Progenitor cell of endocrine pancreas (in vitro differentiated cells): ENCODE results near the gene EXD3. TPM values are rescaled to one million over a fixed set of nuclear protein-coding genes. Genes with fewer than 3 reads are reported as not detected.

Experiments
- DNase-seq: peaks from one replicate; pipeline ENCODE4 v3.0.0; 2021; ENCODE audit warnings: low spot score; ENCODE audit not compliant: unreplicated experiment
- H3K27ac Mint-ChIP-seq: 2 replicates; pipeline ENCODE4 v1.8.0; 2021; ENCODE audit warnings: mild to moderate bottlenecking, moderate library complexity, mixed read lengths
- H3K27me3 Mint-ChIP-seq: 2 replicates; pipeline ENCODE4 v1.8.0; 2021; ENCODE audit warnings: mixed read lengths
- H3K36me3 Mint-ChIP-seq: 2 replicates; pipeline ENCODE4 v1.8.0; 2022; ENCODE audit warnings: mixed read lengths; ENCODE audit not compliant: insufficient read depth
- H3K4me1 Mint-ChIP-seq: 2 replicates; pipeline ENCODE4 v1.8.0; 2021; ENCODE audit warnings: low read depth, mixed read lengths
- H3K4me3 Mint-ChIP-seq: 2 replicates; pipeline ENCODE4 v1.8.0; 2021; ENCODE audit warnings: low read depth, mild to moderate bottlenecking, moderate library complexity, mixed read lengths
- H3K9me3 Mint-ChIP-seq: 2 replicates; pipeline ENCODE4 v1.8.0; 2021; ENCODE audit warnings: low read depth, mixed read lengths
- CTCF ChIP-seq: fragments of 200-600 bp; sonication (generic); IDR thresholded peaks from one replicate; pipeline ENCODE4 v1.5.0; 2021; ENCODE audit warnings: antibody characterized with exemption, mild to moderate bottlenecking; ENCODE audit not compliant: unreplicated experiment
- total RNA-seq: library from RNA; stranded (reverse); gene quantifications from 2 replicates; pipeline ENCODE4 v1.2.1, GENCODE V29; 2021

EXD3 gene
- total RNA-seq, 1 donor from 2014 or later = 31.7 TPM

GRCh38 chr9:137421838-137422603 is 941 bp downstream of the EXD3 start:
- H3K27ac Mint-ChIP-seq = peak overlapping the region; percentile 94
- peaks cover 10% of the 10 kb centered on the region for H3K4me1 Mint-ChIP-seq
- peak overlapping the region; percentile 88 for H3K4me3 Mint-ChIP-seq
- TF ChIP-seq CTCF = no peak
- no peak for DNase-seq
- H3K9me3 Mint-ChIP-seq = no peaks in the 10 kb centered on the region
- no peaks in the 10 kb centered on the region for H3K36me3 Mint-ChIP-seq
- no peaks in the 10 kb centered on the region for H3K27me3 Mint-ChIP-seq

GRCh38 chr9:137417161-137418021 is 5.6 kb downstream of the EXD3 start:
- Mint-ChIP-seq H3K4me3 (no peak overlapping the region), H3K9me3 (no peaks in the 10 kb centered on the region), H3K27ac (no peak overlapping the region), H3K36me3 (peaks cover 6% of the 10 kb centered on the region), H3K27me3 (no peaks in the 10 kb centered on the region), H3K4me1 (peaks cover 9% of the 10 kb centered on the region)
- no peak for TF ChIP-seq CTCF
- DNase-seq = no peak

GRCh38 chr9:137416563-137417151 is 6.3 kb downstream of the EXD3 start:
- no peak overlapping the region for H3K4me3 Mint-ChIP-seq

GRCh38 chr9:137416006-137416562 is 6.9 kb downstream of the EXD3 start:
- no peaks in the 10 kb centered on the region for H3K9me3 Mint-ChIP-seq
- H3K27ac Mint-ChIP-seq = no peak overlapping the region
- H3K36me3 Mint-ChIP-seq = peaks cover 6% of the 10 kb centered on the region
- DNase-seq = no peak
- H3K4me3 Mint-ChIP-seq = no peak overlapping the region
- no peaks in the 10 kb centered on the region for H3K27me3 Mint-ChIP-seq
- TF ChIP-seq CTCF = no peak
- H3K4me1 Mint-ChIP-seq = no peaks in the 10 kb centered on the region

More at GRCh38 chr9:137416563-137417151, 6.3 kb downstream of the EXD3 start:
- Mint-ChIP-seq H3K27me3 (no peaks in the 10 kb centered on the region), H3K9me3 (no peaks in the 10 kb centered on the region), H3K27ac (no peak overlapping the region), H3K4me1 (peaks cover 2% of the 10 kb centered on the region), H3K36me3 (peaks cover 6% of the 10 kb centered on the region)
- no peak for DNase-seq
- TF ChIP-seq CTCF = no peak

- no peaks in the 10 kb centered on the region for H3K27me3 Mint-ChIP-seq
- no peak for DNase-seq
- no peak overlapping the region for H3K4me3 Mint-ChIP-seq
- peaks cover 6% of the 10 kb centered on the region for H3K36me3 Mint-ChIP-seq
- H3K4me1 Mint-ChIP-seq = no peaks in the 10 kb centered on the region
- H3K9me3 Mint-ChIP-seq = no peaks in the 10 kb centered on the region
- no peak overlapping the region for H3K27ac Mint-ChIP-seq
- TF ChIP-seq CTCF = no peak
Observed at GRCh38 chr9:137415451-137415850, 7.5 kb downstream of the EXD3 start.
